ENCODE measurements around the gene GDF15.

Gene GDF15

GRCh38 chr19:18419195-18419698 is 33.3 kb downstream of the GDF15 start, which contains the start of gene SSBP4:
Gene SSBP4, plus strand, starts transcription at chr19:18419398. Its CDS starts 251 bp downstream, at chr19:18419649.
- DNase-seq (ENCODE audit: low read depth): peak; percentile 64

GRCh38 chr19:18419699-18420460 is 33.9 kb downstream of the GDF15 start:
- DNase-seq (ENCODE audit: low read depth): no peak

GRCh38 chr19:18420930-18421329 is 35.0 kb downstream of the GDF15 start:
- no peak for DNase-seq (ENCODE audit: low read depth)

GRCh38 chr19:18421371-18421959 is 35.5 kb downstream of the GDF15 start:
- DNase-seq (ENCODE audit: low read depth): no peak

- no peak for DNase-seq (ENCODE audit: low read depth)
Measured at GRCh38 chr19:18422530-18423191, 36.7 kb downstream of the GDF15 start.

GRCh38 chr19:18423258-18424020 is 37.5 kb downstream of the GDF15 start:
- no peak for DNase-seq (ENCODE audit: low read depth)

- DNase-seq (ENCODE audit: low read depth): no peak
Measured at GRCh38 chr19:18424122-18424889, 38.3 kb downstream of the GDF15 start.

GRCh38 chr19:18424890-18425514 is 39.0 kb downstream of the GDF15 start:
- no peak for DNase-seq (ENCODE audit: low read depth)

GRCh38 chr19:18425515-18426415 is 39.8 kb downstream of the GDF15 start:
- DNase-seq (ENCODE audit: low read depth): no peak

- DNase-seq (ENCODE audit: low read depth): no peak
Measured at GRCh38 chr19:18426416-18426767, 40.4 kb downstream of the GDF15 start.

- no peak for DNase-seq (ENCODE audit: low read depth)
Measured at GRCh38 chr19:18427080-18427742, 41.3 kb downstream of the GDF15 start.

- no peak for DNase-seq (ENCODE audit: low read depth)
Measured at GRCh38 chr19:18427743-18428113, 41.8 kb downstream of the GDF15 start.

GRCh38 chr19:18428173-18428786 is 42.3 kb downstream of the GDF15 start:
- no peak for DNase-seq (ENCODE audit: low read depth)

GRCh38 chr19:18428787-18429674 is 43.1 kb downstream of the GDF15 start:
- DNase-seq (ENCODE audit: low read depth): peak; percentile 51

- no peak for DNase-seq (ENCODE audit: low read depth)
Measured at GRCh38 chr19:18429717-18430416, 43.9 kb downstream of the GDF15 start.

- DNase-seq (ENCODE audit: low read depth): no peak
Measured at GRCh38 chr19:18430417-18431144, 44.6 kb downstream of the GDF15 start.
